Putamen (tissue), 1 donor: ENCODE results near the gene C10orf105.
A peak's percentile ranks its signal among the peaks of the same experiment; 100 is the strongest.

Experiments used
- DNase-seq: peaks from one replicate; pipeline ENCODE4 v3.0.0-alpha.2; 2016; ENCODE audit warnings: low spot score

The C10orf105 gene

GRCh38 chr10:71715860-71716259 is 3.7 kb downstream of the C10orf105 start:
- DNase-seq: no peak

GRCh38 chr10:71715026-71715425 is 4.6 kb downstream of the C10orf105 start:
- no peak for DNase-seq

DNA sequence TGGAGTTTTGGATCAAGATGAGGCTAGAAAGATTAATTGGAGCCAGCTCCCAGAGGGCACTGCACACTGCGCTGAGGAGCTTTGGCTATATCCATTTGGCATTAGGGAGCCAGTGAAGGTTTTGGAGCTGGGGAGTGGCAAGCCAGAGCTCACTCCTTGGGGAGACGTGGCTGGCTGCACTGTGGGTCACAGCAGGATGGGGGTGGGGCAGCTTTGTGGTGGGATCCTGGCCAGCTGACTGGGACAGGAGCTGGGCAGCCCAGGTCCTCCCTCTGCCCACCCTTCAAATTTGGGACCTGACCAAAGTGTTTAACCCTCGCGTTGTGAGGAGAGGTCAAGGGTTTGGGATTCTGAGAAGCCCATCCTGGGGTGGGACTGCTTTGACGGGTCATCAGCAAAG is 5.0 kb downstream of the C10orf105 start:
- DNase-seq: no peak

GRCh38 chr10:71714031-71714410 is 5.6 kb downstream of the C10orf105 start:
- DNase-seq: no peak

GRCh38 chr10:71713135-71714030 is 6.2 kb downstream of the C10orf105 start:
- DNase-seq: peak; percentile 91

DNA sequence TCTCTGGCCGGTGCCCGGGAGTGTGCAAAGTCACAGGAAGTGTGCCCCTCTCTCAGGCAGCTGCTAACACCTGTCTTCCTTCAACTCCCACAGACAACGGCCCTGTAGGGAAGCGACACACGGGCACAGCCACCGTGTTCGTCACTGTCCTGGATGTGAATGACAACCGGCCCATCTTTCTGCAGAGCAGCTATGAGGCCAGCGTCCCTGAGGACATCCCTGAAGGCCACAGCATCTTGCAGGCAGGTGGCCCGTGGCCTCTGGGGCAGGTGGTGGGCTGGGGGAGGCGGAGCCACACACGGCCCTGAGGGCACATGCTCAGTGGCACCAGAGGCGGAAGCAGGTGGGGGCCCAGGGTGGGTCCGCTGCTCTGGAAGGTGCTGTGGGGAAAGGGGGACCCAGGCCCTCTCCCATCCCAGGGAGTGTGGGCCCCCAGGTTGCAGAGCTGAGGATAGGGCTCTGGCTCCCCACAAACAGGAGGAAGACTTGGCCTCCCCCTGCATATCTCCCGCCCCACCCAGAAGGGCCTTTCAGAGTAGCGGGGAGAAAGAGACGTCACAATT is 6.9 kb downstream of the C10orf105 start:
- no peak for DNase-seq

GRCh38 chr10:71712170-71712569 is 7.4 kb downstream of the C10orf105 start:
- DNase-seq: no peak

DNA sequence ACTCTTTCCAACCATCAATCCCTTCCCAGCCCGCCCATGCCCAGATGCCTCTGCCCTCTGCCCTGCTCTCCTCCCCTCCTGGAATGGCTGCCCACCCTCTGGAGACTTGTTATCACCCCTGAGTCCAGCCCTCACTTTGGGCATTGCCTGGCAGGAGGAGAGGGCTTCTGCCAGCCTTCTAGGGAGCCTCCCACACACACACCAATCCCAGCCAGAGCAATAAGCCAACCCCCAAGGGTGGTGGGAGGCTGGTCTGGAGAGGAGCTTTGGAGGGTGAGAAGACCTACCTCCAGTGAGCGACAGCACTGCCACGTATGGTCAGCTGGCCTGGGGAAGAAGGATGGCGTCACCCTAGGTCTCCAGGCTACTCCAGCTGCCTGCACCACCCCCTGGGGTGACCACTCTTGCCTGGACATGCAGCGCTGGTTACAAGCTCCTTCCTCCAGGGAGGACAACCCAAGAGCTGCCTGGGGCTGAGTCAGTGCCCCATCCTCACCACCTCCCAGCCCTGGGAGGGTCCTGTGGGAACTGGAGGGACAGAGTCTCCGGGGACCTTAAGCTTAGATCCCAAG is 8.4 kb downstream of the C10orf105 start:
- no peak for DNase-seq

GRCh38 chr10:71710519-71710918 is 9.1 kb downstream of the C10orf105 start:
- DNase-seq: no peak

DNA sequence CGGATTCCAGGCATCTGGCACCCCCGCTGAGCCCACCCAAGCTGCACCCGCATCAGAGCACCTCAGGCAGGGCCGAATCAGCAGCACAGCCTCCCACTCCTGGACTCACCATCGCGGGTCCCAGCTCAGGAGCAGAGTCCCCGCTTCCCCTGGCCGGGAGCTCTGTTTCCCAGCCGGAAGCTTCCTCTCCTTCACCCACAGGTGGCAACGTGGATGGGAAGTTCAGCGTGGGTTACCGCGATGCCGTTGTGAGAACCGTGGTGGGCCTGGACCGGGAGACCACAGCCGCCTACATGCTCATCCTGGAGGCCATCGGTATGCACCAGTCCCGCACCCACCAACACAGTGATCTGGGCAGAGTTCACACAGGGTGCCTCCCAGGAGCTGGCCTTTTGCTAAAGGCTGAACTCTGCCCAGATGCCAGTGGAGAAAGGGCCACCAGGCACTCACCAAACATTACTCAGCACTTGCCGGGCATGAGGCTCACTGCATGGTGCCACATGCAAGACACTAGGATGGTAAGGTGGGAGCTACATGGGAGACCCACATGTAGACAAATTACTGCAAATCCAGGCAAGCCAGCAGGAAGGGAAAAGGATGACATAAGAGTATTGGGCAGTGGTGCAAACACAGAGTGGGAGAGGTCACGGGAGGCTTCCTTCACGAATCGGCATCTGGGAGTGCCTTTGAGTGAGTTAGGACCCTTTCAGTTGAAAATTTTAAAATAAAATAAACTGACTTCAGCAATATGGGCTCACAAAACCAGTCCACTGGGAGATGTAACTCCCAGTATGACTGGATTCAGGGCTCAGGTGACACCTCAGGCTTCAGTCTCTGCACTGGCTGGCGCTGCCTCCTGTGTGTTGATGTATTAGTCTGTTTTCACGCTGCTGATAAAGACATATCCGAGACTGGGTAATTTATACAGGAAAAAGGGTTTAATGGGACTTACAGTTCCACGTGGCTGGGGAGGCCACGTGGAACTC is 10.4 kb downstream of the C10orf105 start:
- DNase-seq: no peak

GRCh38 chr10:71708301-71708703 is 11.3 kb downstream of the C10orf105 start:
- DNase-seq: no peak

DNA sequence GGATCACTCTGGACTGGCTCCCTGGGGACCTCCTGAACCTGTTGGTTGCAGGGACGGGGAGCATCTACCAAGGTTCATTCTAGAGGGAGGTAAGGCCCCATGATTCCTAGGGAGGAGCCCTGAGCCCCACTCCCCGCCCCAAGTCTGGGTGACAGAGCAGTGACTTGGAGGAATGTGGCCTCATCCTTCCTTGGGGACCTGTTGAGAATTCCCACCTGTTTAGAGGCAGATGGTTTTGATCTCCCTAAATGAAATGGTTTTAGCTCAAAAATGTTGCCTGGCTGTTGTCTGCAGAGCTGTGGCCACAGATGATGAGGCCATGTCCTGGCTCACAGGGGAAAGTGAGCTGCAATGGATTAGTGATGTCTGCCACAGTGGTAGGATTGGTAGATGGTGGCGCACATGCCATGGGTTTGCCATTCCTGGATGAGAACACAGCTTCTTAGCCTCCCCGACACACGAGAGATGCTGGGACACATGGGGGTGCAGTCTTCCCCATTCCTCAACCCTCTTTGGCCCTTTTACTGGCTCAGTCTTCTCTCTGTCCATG is 12.3 kb downstream of the C10orf105 start:
- DNase-seq: no peak

DNA sequence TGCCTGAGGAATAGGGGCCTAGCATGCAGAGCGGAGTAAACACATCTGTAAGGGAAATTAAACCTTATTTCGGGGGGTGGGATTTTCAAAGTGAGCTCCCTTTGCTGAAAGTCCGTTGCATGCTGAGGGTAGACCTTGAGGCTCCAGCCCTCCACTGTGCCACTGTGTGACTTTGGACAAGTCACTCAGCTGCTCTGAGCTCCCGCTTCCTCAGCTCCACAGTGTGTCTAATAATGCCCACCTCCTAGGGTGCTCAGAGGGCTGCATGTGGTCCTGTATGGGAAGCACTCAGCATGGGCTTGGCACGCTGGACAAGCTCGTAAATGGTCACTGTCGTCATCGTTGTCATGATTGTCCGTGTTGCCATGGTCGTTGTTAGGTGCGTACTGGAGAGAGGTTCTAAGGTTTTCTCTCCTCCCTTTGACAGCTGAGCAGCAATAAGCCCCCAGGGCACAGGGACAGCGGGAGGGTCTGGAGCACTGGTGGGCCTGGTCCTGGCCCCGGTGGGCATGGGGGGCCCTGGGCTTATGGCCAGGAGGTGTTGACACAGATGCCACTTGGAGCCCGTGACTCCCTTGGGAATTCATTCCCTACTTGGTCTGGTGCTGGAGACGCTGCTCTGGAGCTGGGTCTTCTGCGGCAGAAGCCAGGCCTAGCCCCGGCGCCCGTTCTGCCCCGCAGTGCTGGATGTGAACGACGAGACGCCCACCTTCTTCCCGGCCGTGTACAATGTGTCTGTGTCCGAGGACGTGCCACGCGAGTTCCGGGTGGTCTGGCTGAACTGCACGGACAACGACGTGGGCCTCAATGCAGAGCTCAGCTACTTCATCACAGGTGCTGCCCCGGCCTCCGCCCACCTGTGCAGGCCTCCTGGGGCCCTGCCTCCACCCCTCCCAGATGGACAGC is 13.1 kb downstream of the C10orf105 start:
- DNase-seq: no peak

DNA sequence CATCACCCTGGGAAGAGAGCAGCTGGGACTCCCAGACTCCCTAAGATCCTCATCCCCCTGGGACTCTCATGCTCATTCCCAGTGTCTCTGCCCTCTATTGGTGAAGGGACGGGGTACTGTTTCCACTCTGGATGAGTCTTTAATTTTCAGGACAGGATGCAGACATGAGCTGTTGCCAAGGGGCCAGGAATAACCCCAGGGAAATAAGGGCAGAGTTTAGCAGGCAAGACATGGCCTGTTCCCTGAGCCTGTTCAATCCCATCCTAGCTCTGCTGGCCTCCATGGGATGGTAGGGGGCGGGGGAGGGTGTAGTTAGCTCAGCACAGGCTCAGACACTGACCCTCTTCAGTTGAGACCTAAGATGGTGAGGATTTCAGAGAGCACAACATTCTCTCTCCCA is 14.0 kb downstream of the C10orf105 start:
- no peak for DNase-seq

DNA sequence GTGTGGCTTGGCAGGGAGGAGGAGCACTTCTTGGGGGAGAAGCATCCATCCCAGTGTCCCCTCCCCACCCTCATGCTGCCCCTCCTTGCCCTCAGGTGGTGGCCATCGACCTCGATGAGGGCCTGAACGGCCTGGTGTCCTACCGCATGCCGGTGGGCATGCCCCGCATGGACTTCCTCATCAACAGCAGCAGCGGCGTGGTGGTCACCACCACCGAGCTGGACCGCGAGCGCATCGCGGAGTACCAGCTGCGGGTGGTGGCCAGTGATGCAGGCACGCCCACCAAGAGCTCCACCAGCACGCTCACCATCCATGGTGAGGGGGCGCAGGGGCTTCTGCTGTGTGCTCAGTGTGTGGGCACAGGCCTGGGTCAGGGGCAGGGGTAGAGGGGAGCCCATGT is 14.8 kb downstream of the C10orf105 start:
- DNase-seq: no peak

DNA sequence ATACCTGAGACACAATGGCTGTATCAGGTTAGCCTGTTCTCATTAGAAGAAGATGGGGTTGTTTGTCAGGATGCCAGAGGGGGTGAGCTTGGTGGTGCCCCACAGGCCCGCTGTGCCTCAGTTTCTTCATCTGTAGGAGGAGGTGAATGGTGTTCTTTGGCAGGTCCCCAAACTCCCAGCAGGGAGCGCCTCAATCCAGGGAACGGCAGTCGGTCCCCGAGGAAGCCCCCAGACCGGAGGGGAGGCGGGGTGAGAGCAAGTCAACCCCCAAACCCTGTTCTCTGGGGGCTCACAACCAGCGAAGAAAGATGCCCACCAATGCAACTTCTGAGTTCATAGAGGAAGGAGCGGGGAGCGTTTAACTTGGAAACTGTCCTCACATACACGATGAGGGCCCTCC is 16.0 kb downstream of the C10orf105 start:
- DNase-seq: no peak

GRCh38 chr10:71701496-71702132 is 18.0 kb downstream of the C10orf105 start:
- no peak for DNase-seq

- no peak for DNase-seq
Measured at GRCh38 chr10:71700731-71701368, 18.7 kb downstream of the C10orf105 start.

DNA sequence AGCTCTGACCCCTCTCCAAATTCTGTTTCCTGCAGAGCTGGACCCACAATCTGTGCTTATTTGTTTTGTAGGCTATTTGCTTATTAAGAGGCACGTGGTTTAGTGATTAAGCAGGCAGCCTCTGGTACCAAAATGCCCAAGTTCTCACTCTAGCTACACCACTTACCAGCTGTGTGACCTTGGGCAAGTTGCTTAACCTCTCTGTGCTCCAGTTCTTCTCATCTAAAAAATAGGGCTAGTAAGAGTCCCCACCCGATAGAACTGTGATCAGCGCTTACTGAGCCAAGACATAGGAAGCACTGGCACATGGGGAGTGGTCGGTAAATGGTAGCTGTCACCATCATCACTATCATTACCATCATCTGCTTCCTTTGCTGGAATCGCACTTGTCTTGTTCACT is 20.8 kb downstream of the C10orf105 start:
- DNase-seq: no peak
